BLaER1 (cell line): ENCODE data around the gene EPB41L4B.

Source experiments
- H3K27ac ChIP-seq: shearing (Covaris generic); formaldehyde crosslinking; 2 replicates; pipeline ENCODE4 v1.8.1; 2022
- H3K27me3 ChIP-seq: shearing (Covaris generic); formaldehyde crosslinking; 2 replicates; pipeline ENCODE4 v1.8.1; 2022
- H3K36me3 ChIP-seq: shearing (Covaris generic); formaldehyde crosslinking; 2 replicates; pipeline ENCODE4 v1.8.1; 2022
- H3K4me1 ChIP-seq: shearing (Covaris generic); formaldehyde crosslinking; 2 replicates; pipeline ENCODE4 v1.8.1; 2022
- H3K4me2 ChIP-seq: shearing (Covaris generic); formaldehyde crosslinking; 2 replicates; pipeline ENCODE4 v1.8.1; 2022
- H3K4me3 ChIP-seq: shearing (Covaris generic); formaldehyde crosslinking; 2 replicates; pipeline ENCODE4 v1.8.1; 2022
- H3K9ac ChIP-seq: shearing (Covaris generic); formaldehyde crosslinking; 2 replicates; pipeline ENCODE4 v1.8.1; 2022
- H3K9me3 ChIP-seq: shearing (Covaris generic); formaldehyde crosslinking; 2 replicates; pipeline ENCODE4 v1.8.1; 2022
- H4K20me1 ChIP-seq: shearing (Covaris generic); formaldehyde crosslinking; 2 replicates; pipeline ENCODE4 v1.8.1; 2022
- Cebpa-rat ChIP-seq: shearing (Covaris generic); IDR thresholded peaks from 2 replicates; pipeline ENCODE4 v1.8.1; 2022

EPB41L4B gene

DNA sequence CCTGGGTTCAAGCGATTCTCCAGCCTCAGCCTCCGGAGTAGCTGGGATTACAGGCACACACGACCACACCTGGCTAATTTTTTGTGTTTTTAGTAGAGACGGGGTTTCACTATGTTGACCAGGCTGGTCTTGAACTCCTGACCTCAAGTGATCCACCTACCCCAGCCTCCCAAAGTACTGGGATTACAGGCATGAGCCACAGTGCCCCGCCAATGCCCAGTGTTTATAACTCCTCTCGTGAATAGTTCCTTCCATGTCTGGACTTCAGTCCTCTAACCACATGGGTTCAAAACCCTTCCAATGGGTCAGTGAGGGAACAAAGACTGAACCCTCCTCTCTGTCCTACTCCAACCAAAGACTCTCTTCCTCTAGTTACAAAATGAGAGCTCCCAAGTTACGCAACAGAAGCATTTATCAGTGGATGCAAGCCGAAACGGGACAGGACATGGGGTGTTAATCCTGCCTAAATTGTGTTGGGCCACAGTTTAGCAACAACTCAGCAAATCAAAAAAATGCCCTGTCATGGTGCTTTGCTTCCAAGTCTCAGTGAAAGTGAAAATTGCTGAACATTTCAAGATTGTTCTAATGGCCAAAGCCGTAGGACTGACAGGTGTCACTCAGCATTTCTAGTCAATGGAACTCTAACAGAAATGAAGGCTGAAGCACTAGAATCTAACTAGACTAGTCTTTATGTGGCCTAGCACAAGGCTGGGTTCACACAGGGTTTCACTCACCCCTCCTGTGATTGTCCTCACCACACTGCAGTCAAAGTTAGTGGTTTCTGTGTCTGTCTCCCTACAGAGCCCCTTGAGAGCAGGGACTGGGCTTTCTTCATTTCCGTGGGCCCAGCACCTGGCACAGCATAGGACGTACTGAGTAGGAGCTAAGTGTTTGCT lies 197.9 kb downstream of the EPB41L4B start:
- H3K9me3 ChIP-seq = no peaks in the 10 kb centered on the region
- peak overlapping the region; percentile 60 for H3K4me2 ChIP-seq
- H3K27ac ChIP-seq = peak overlapping the region; percentile 69
- peaks cover 43% of the 10 kb centered on the region for H3K4me1 ChIP-seq
- TF ChIP-seq Cebpa-rat = peak; percentile 47; the same call in 1 of the 2 replicates
- H3K9ac ChIP-seq = peak overlapping the region; percentile 53
- no peaks in the 10 kb centered on the region for H3K27me3 ChIP-seq
- H4K20me1 ChIP-seq = peaks cover 17% of the 10 kb centered on the region
- H3K4me3 ChIP-seq = no peak overlapping the region
- no peaks in the 10 kb centered on the region for H3K36me3 ChIP-seq
